ENCODE results near the gene ZNF554.

ZNF554 gene

GRCh38 chr19:2819540-2820111 lies at the start of gene ZNF554:
Gene ZNF554, plus strand, starts transcription at chr19:2819868. Its CDS starts 204 bp downstream, at chr19:2820072.
- DNase-seq, result peak; percentile 95

GRCh38 chr19:2770055-2771013 lies 49.3 kb upstream of the ZNF554 start:
- no peak for DNase-seq

GRCh38 chr19:2771786-2772674 lies 47.6 kb upstream of the ZNF554 start:
- no peak for DNase-seq

GRCh38 chr19:2774083-2774679 lies 45.5 kb upstream of the ZNF554 start:
- no peak for DNase-seq

GRCh38 chr19:2774953-2775555 lies 44.6 kb upstream of the ZNF554 start:
- DNase-seq, result no peak

GRCh38 chr19:2775556-2776430 lies 43.9 kb upstream of the ZNF554 start:
- DNase-seq, result peak; percentile 38

GRCh38 chr19:2777952-2778683 lies 41.5 kb upstream of the ZNF554 start:
- DNase-seq, result no peak

GRCh38 chr19:2779121-2779740 lies 40.4 kb upstream of the ZNF554 start:
- DNase-seq, result no peak

GRCh38 chr19:2780284-2780683 lies 39.4 kb upstream of the ZNF554 start:
- no peak for DNase-seq

- DNase-seq, result no peak
Measured at GRCh38 chr19:2782329-2782935, 37.2 kb upstream of the ZNF554 start.

GRCh38 chr19:2782936-2783780 lies 36.5 kb upstream of the ZNF554 start, which contains the start of gene SGTA:
Gene SGTA, minus strand, starts transcription at chr19:2783273. Its CDS starts 14,205 bp downstream, at chr19:2769068.
- peak; percentile 97 for DNase-seq

GRCh38 chr19:2783781-2784145 lies 35.9 kb upstream of the ZNF554 start:
- no peak for DNase-seq

GRCh38 chr19:2785244-2785997 lies 34.2 kb upstream of the ZNF554 start, which contains the start of gene THOP1:
Gene THOP1, plus strand, starts transcription at chr19:2785503. Its CDS starts 160 bp downstream, at chr19:2785663.
- DNase-seq, result peak; percentile 98

GRCh38 chr19:2787115-2787514 lies 32.6 kb upstream of the ZNF554 start:
- DNase-seq, result no peak

- DNase-seq, result no peak
Measured at GRCh38 chr19:2788237-2788636, 31.4 kb upstream of the ZNF554 start.

GRCh38 chr19:2790194-2790556 lies 29.5 kb upstream of the ZNF554 start:
- DNase-seq, result no peak

- DNase-seq, result no peak
Measured at GRCh38 chr19:2790557-2791271, 29.0 kb upstream of the ZNF554 start.

Measured in activated effector memory CD4-positive, alpha-beta T cell treated with Interleukin-2 at 50 U/mL for 16 hours (primary cell).